Cardiac muscle cell (in vitro differentiated cells and primary cell): ENCODE results near the gene CENPB. TPM values are rescaled to one million over a fixed set of nuclear protein-coding genes. Genes with fewer than 3 reads are reported as not detected.
A peak's percentile ranks its signal among the peaks of the same experiment; 100 is the strongest.

Experiments used
- DNase-seq, 2 donors: peaks; one replicate each; pipeline versions ENCODE4 v3.0.0 to v3.0.0-alpha.2; 2010 to 2017; ENCODE audit warnings: low read depth in 1 of 2, low spot score in 1 of 2
- H3K27ac ChIP-seq: fragments of 200-600 bp; sonication (generic); 2 replicates; pipeline ENCODE4 v1.5.1; 2016
- H3K27me3 ChIP-seq: fragments of 200-600 bp; sonication (generic); 2 replicates; pipeline ENCODE4 v1.6.0; 2016; ENCODE audit warnings: control low read depth
- H3K36me3 ChIP-seq: fragments of 200-600 bp; sonication (generic); 2 replicates; pipeline ENCODE4 v1.5.1; 2016; ENCODE audit warnings: control low read depth
- H3K4me1 ChIP-seq: fragments of 200-600 bp; sonication (generic); 2 replicates; pipeline ENCODE4 v1.8.1; 2017; ENCODE audit warnings: low read depth, mild to moderate bottlenecking, mixed run types
- H3K4me3 ChIP-seq: fragments of 200-600 bp; sonication (generic); 2 replicates; pipeline ENCODE4 v1.5.1; 2016; ENCODE audit warnings: mild to moderate bottlenecking
- H3K9me3 ChIP-seq: fragments of 200-600 bp; sonication (generic); 2 replicates; pipeline ENCODE4 v1.5.1; 2017; ENCODE audit warnings: low read depth, mild to moderate bottlenecking, control low read depth
- CTCF ChIP-seq: IDR thresholded peaks from 2 replicates; pipeline ENCODE4 v1.5.1; 2012; ENCODE audit warnings: low read depth, mild to moderate bottlenecking, low read length
- polyA plus RNA-seq: library from polyadenylated mRNA; unstranded; fragments of >200 nt; fragmentation: Nextera tagmentation; extraction: Ambion mirVana; gene quantifications from 2 replicates; pipeline ENCODE4 v1.2.1, GENCODE V29; 2016
- total RNA-seq: library from RNA; depleted of rRNA; stranded (reverse); fragments of >200 nt; gene quantifications from 2 replicates; pipeline ENCODE4 v1.2.3, GENCODE V29; 2016

Gene CENPB
- total and polyA plus RNA-seq, 2 experiments from 2014 or later, result 12.5 to 47.6 TPM

- no peak overlapping the region for H3K27ac ChIP-seq
- H3K9me3 ChIP-seq, result no peaks in the 10 kb centered on the region
- peaks cover 42% of the 10 kb centered on the region for H3K27me3 ChIP-seq
- H3K4me3 ChIP-seq, result no peak overlapping the region
- TF ChIP-seq CTCF, result no peak
- DNase-seq, result no peak
- no peaks in the 10 kb centered on the region for H3K4me1 ChIP-seq
- H3K36me3 ChIP-seq, result no peaks in the 10 kb centered on the region
These were observed 32.9 kb downstream of the CENPB start for GRCh38 chr20:3753501-3754275.

GRCh38 chr20:3753098-3753497 is 33.4 kb downstream of the CENPB start:
- Histone ChIP-seq H3K27ac (no peak overlapping the region), H3K4me3 (no peak overlapping the region), H3K9me3 (no peaks in the 10 kb centered on the region), H3K27me3 (peaks cover 48% of the 10 kb centered on the region), H3K4me1 (no peaks in the 10 kb centered on the region), H3K36me3 (no peaks in the 10 kb centered on the region)
- peak; percentile 68 to 84 for DNase-seq
- peak; percentile 88 for TF ChIP-seq CTCF

- Histone ChIP-seq H3K27ac (no peak overlapping the region), H3K4me1 (no peaks in the 10 kb centered on the region), H3K27me3 (peaks cover 53% of the 10 kb centered on the region), H3K36me3 (no peaks in the 10 kb centered on the region), H3K9me3 (no peaks in the 10 kb centered on the region), H3K4me3 (no peak overlapping the region)
- DNase-seq, result no peak
- TF ChIP-seq CTCF, result no peak
These were observed 34.2 kb downstream of the CENPB start for GRCh38 chr20:3752386-3752759.

GRCh38 chr20:3751675-3752385 is 34.7 kb downstream of the CENPB start:
- TF ChIP-seq CTCF, result no peak
- Histone ChIP-seq H3K27me3 (peaks cover 53% of the 10 kb centered on the region), H3K27ac (no peak overlapping the region), H3K9me3 (no peaks in the 10 kb centered on the region), H3K4me3 (peak overlapping the region; percentile 24), H3K36me3 (no peaks in the 10 kb centered on the region), H3K4me1 (no peaks in the 10 kb centered on the region)
- DNase-seq, result peak in 1 of 2 donors; percentile 58

GRCh38 chr20:3751305-3751674 is 35.2 kb downstream of the CENPB start:
- peak overlapping the region; percentile 24 for H3K4me3 ChIP-seq
- no peaks in the 10 kb centered on the region for H3K4me1 ChIP-seq
- no peak for DNase-seq
- no peaks in the 10 kb centered on the region for H3K9me3 ChIP-seq
- peaks cover 53% of the 10 kb centered on the region for H3K27me3 ChIP-seq
- no peak for TF ChIP-seq CTCF
- H3K27ac ChIP-seq, result no peak overlapping the region
- no peaks in the 10 kb centered on the region for H3K36me3 ChIP-seq
